GM21717 (cell line): Measurements from ENCODE around the gene TSFM.
A peak's percentile ranks its signal among the peaks of the same experiment; 100 is the strongest.

Source experiments
- ATAC-seq: cut with Tn5 transposase; IDR thresholded peaks from one replicate; pipeline ENCODE4 v1.9.1; 2021; ENCODE audit warnings: mild to moderate bottlenecking, moderate library complexity; ENCODE audit not compliant: unreplicated experiment

The TSFM gene

GRCh38 chr12:57832966-57833365, 50.4 kb downstream of the TSFM start:
- no peak for ATAC-seq

- no peak for ATAC-seq
These were observed 51.1 kb downstream of the TSFM start for GRCh38 chr12:57833672-57834071.

- ATAC-seq: no peak
These were observed 51.7 kb downstream of the TSFM start for GRCh38 chr12:57834086-57834876.

- no peak for ATAC-seq
These were observed 53.0 kb downstream of the TSFM start for GRCh38 chr12:57835366-57836288.

GRCh38 chr12:57836442-57837375, 54.1 kb downstream of the TSFM start:
- ATAC-seq: peak; percentile 56

GRCh38 chr12:57837864-57838562, 55.4 kb downstream of the TSFM start:
- peak; percentile 29 for ATAC-seq

GRCh38 chr12:57838594-57839302, 56.2 kb downstream of the TSFM start:
- ATAC-seq: no peak

- ATAC-seq: no peak
These were observed 57.4 kb downstream of the TSFM start for GRCh38 chr12:57839996-57840395.

GRCh38 chr12:57840726-57841125, 58.1 kb downstream of the TSFM start:
- no peak for ATAC-seq

GRCh38 chr12:57841445-57841844, 58.9 kb downstream of the TSFM start:
- ATAC-seq: no peak

- ATAC-seq: no peak
These were observed 60.0 kb downstream of the TSFM start for GRCh38 chr12:57842342-57843294.

GRCh38 chr12:57844709-57845477, 62.3 kb downstream of the TSFM start:
- peak; percentile 2 for ATAC-seq

GRCh38 chr12:57845478-57846284, 63.1 kb downstream of the TSFM start:
- ATAC-seq: peak; percentile 32

GRCh38 chr12:57846285-57846576, 63.6 kb downstream of the TSFM start:
- ATAC-seq: peak; percentile 24

- ATAC-seq: peak; percentile 49
These were observed 64.2 kb downstream of the TSFM start, which contains the start of gene CTDSP2 for GRCh38 chr12:57846577-57847319. Gene CTDSP2, minus strand, starts transcription at chr12:57846729. Its CDS starts 294 bp downstream, at chr12:57846435.
